NCI-H82 (cell line): Measurements from ENCODE around the gene DNAH14.
A peak's percentile ranks its signal among the peaks of the same experiment; 100 is the strongest.

Source experiments
- DNase-seq: peaks from one replicate; lab custom pipeline; 2025; lab: John Stamatoyannopoulos, UW

DNAH14 gene

DNA sequence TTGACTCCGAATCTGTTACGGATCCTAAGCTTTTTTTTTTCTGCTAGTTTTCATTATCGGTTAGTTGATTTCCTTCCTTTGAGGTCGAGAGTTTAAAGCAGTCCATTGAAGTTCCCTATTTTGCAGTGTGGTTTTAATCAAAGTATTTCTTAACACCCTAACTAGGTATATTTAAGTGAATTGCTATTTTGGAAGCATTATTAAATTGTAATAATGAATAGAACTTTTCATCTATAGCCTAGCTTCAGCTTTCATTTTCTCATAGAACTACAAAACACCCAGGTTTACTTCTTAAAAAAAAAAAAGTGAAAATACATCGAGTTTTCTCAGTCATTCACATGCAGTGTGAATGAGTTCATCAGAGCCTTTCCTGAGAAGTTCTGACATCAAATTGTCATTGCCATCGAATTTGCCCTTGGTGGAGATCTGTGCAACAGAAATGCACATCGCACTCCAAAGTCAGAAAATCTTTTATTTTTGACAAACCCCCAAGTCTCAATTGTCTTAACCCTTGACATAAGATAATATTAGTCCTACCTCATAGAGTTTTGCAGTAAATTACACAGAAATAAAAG, 499.5 kb downstream of the DNAH14 start:
- DNase-seq: peak; percentile 16

DNA sequence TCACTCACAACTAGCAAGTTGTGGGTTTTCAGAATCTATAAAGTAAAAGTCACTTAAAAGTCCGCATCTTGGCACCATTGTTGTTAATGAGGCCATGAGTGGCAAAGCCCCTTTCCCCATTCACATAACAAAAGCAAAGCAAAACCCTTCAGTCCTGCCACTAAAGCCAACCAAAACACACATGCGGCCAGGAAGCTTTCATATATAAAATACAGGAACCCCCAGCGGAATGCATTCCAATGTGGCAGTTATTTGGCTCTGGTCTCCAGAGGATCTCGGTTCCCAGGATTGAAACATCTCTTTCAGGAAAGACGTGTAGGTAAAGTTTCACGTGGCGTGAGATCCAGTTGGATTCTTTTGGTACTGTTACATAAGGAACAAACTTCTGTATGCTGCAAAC, 500.8 kb downstream of the DNAH14 start:
- no peak for DNase-seq

DNA sequence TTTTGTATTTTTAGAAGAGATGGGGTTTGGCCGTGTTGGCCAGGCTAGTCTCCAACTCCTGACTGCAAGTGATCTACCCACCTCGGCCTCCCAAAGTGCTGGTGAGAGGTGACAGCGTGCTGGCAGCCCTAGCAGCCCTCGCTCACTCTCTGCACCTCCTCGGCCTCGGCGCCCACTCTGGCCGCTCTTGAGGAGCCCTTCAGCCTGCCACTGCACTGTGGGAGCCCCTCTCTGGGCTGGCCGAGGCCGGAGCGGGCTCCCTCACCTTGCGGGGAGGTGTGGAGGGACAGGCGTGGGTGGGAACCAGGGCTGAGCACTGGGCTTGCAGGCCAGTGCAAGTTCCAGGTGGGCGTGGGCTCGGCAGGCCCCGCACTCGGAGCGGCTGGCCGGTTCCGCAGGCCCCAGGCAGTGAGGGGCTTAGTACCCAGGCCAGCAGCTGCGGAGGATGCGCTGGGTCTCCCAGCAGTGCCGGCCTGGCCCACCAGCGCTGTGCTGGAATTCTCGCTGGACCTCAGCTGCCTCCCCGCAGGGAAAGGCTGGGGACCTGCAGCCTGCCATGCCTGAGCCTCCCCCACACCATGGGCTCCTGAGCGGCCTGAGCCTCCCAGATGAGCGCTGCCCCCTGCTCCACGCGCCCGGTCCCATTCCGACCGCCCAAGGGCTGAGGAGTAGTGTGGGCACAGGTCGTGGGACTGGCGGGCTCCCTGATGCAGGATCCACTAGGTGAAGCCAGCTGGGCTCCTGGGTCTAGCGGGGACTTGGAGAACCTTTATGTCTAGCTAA, 501.8 kb downstream of the DNAH14 start:
- DNase-seq: no peak

DNA sequence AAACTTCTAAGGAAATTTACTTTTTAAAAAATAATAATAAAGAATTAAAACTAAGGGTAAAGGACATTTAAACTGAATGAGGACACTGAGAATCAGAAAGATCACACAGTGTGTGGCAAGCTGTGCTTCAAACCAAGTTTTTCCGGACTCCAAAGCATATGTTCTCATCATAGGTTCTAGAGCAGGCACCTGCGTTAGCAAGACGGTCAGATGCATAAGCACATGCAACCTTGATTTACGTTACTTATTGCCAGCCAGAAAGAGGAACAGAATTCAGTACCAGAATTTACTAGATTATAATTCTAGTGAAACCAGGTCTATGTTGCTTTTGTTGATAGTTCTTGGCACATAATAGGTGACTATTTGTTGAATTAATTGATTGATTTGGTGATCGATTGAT, 504.6 kb downstream of the DNAH14 start:
- DNase-seq: no peak

DNA sequence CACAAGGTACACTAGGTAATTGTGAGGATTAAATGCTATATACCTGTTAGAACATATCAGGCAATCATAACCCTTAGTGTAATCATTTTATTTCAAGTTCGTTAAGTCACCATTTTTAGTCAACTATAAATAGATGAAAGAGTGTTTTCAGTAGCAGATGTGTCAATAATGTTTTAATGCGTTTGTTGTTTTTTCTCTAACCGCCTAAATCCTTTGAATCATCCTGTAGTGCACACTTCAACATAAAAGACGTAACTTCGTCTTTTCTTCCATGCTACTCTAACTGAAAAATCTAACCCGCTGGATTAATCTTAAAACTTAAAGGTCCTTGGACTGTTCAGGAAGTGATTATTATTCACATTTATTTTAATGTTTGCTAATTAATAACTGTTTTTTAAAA, 505.6 kb downstream of the DNAH14 start:
- DNase-seq: no peak

DNA sequence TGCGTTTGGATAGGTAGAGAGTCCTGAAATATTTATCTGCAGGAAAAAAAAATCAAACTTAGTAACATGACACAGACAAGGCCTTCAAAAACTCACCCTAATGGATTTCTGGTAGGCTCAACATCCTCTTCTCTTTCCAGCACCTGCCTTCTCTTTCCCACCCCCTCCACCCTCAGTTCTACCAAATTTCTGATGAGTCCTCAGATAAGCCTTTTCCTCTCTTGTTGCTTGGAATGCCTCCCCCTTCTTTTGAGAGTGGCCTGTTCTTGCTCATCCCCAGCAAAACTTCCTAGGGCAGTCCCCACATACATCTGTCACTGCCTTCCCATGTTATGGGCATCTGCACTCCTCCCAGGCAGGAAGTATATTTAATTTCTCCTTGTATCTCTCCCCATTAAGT, 506.0 kb downstream of the DNAH14 start:
- DNase-seq: no peak

DNA sequence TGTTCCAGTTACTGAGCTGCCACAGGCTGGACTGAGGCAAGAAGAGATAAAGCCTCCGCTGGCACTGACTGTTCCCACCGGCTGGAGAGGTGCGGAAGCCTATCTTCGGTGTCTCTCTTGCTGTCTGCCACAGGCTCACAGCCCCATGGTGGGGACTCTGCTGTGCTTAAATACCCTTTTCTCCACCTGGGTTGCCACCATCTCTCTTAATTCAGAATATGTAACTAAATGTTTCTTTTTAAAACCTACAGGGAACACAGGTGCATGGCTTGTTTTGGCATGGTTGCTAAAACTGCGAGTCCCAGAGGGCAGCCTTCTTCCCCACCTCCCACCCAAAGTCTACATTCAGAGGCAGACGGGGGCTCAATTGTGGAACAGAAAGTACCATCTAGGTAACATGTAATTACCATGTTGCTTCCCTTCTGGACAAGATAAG, 506.5 kb downstream of the DNAH14 start:
- DNase-seq: no peak

DNA sequence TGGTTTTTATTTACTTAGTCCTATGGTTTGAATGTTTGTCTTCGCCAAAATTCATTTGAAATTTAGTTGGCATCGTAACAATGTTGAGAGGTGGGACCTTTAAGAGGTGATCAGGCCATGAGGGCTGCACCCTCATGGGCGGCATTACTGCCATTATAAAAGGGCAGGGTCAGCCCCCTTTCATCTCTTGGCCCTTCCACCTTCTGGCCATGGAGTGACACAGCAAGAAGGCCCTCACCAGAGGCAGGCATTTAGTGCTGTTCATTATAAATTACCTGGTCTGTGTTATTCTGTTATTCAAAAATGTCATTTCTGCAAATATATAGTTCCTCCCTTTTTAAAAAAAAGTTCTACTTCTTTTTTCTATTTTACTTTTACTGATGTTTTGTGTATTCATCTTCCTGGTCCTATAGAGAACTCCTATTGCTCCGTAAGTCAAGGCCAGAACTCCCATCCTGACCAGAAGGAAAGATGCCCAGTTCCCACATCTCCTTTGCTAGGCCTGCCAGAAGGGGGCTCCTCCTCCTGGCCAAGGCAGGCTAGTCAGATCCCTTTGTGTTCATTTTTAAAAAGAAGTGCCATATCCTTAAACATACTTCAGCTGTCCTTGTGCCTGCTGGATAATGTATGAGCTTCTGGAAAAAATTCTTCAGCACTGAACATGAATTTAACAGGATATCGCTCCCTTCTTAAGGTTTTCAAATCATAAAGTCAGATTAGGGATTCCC, 508.4 kb downstream of the DNAH14 start:
- DNase-seq: peak; percentile 55

DNA sequence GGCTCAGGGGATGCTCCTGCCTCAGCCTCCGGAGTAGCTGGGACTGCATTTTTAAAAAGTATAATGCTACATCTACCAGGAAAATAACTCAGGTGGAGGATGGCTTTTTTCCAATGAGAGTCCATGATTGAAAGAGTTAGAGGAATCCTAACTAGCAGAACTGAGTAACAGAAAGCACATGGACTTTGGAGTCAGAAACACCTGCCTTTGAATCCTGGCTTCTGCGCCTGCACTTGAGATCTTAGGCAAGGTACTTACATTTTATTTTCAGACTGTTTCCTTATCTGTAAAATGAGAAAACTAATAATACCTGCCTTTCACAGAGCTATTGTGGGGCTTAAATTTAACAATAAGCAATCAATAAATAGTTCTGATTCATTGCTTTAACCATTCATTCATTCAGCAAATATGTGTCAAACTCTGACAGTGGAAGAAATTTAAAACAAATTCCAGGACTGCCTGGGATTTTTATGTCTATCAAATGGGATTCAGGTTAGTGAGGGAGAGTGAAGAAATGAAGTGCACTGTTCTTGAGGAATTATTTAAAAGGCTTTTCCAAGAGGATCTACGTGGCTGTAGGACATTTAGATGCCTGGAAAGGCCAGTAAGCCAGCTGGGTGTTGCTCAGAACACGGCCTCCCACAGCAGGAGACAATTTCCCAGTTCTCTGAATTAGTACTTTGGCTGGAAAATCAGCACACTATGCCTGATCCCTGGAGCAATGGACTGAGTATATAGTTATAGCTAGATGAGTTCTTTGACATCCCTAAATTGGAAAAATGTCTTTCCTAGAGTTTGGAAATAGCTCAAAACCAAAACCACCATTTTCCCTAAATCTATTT, 511.1 kb downstream of the DNAH14 start:
- DNase-seq: no peak

DNA sequence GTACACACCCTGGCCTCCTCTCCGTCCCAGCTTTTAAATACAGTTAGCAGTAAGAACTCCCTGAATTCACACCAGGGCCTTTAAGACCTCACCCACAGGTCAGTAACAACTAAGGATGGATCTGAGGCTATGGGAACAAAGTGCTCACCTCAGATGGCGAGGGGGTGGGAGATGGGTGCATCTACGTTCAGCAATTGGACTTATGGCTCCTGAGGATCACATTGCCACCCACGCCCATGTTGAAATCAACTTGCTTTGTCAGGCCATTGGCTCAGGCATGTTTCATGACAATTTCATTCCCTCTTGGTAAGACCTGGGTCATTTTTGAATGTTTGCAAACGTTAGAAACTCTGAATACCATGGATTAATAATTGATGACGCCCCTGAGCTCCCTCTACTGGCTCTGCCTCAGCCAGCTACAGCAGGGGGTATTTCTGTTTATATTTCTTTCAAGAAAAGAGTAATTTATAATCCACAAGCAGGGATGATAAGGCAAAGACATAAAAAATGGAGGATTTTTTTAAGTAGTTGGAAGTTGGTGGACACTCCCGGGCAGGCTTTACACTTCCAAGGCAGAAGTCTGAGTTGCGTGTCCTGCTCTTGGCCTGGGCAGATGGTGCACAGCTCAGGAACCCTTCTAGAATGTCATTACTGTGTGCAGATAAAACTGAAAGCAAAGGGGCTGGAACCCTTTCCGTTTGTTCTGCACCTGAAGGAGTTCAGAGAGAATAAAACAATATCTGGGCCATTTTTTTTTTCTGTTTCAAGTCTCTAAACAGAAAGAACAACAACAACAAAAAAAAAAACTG, 512.0 kb downstream of the DNAH14 start:
- DNase-seq: no peak

DNA sequence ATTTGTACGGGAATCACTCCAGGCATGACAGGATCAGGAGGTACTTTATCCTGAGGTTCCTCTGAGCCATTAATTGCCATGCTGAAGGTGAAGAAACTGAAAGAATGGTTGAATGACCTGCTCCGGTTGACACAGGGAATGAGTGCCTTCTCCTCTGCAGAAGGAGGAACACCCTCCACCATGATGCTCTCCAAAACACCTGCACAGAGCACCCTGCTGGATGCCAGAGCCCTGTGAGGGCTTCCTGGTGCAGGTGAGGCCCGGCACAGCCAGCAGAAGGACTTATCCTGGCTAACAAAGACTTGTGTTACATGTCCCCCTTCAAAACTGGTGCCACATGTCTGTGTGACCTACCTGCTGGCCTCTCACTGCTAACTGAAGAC, 512.6 kb downstream of the DNAH14 start:
- DNase-seq: no peak

DNA sequence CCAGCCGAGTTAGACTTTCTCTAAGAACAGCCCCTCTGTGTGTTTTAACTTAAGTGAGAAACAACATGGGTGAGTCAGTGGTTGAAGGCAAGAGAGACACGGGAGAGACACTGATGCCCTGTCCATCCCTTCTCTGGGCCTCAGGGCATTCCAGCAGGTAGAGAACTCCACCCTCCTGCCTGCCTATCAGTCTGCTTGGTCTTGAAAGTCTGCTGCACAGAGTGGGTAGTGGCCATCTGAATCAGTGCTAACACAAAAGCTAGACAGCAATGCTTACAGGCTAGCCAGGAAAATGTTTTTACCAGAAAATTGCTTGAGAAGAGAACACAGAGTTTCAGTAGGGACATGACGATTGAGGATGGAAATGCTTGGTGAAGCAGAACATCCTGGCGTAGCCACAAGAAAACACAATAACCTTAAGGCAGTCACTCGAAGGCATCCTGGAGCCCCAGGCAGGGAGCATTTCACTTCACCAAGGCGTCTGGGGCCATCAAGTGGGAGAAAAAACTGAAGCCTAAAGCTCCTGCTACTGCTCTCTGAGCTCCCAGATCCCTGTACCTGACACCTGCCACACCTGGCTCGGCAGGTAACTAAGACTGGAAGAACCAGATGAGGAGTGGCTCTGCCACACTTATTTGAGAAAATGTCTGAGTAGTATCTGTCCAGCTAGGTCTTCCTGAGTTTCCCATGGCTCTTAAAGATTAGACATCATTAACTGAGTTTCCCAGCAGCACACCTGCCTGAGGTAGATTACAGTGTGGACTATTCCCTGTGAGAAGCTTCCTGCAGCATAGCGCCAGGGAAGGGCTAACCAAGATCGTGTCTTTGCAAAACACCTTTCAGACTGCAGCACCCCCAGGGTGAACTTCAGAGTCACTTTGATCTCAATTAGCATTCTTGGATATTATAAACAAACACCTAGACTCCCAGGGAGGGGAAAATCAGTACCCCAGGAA, 516.4 kb downstream of the DNAH14 start:
- no peak for DNase-seq

DNA sequence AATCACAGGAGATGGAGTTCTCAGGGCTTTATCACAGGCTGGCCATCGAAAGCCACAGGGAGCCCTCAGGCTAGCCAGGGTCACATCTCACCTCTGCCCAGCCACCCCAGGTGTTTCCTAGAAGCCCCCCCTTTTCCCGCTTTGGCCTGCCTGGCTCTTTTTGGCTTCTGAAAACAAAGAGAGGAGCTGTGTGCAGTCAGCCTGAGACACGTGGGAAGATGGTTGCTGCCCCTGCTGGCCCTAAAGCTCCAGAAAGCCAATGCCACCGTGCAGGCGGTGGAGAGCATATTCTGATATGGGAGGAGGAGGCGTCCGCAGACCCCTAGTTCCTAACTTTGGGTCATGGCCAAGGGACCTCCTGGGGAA, 517.1 kb downstream of the DNAH14 start:
- no peak for DNase-seq

DNA sequence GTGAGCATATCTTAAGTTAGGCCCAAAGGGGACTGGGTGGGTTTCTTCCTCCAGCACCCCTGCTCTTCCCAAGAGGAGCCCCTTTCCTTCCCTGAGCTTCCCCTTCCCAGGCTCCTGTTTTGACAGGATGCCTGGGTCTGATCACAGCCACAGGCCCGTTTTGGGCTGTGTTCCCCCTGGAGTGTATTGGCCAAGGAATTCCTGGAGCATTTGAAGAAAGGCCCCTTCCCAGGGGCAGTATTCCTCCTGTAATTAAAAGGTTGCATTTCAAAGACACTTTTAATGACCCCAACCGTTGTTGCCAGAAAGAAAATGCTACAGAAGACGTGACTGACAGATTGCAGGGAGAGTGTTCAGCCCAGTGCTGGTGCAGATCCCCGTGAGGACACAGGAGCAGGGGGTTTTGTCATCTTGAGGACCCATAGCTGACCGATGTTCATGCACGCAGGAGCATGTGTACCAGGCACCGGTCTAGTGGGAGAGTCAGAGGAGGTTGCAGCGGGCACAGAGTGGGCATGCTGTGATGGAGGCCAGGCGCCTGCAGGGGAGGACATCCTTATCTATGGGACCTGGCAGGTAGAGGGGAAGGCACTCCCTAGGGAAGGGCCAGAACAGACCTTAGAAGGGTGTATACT, 517.6 kb downstream of the DNAH14 start:
- DNase-seq: no peak

DNA sequence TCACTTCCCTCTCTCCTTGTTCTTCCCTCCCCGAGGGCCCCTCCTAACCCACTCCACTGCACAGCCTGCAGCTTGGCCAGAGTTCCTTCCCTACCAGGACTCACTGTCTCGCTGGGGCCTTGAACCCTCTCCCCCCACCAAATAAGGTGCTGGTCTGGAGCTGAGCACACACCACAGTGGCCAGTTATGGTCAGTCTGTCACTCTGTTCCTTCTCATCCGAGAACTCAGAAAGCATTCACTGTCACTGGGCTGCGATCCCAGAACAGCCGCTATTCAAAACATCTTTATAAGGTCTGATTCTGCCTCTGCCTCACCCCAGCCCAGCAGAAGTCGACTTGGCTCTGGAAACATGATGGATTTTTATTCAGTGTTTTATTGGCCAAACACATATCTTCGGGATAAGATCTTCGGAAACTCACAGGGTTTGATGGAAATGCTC, 518.2 kb downstream of the DNAH14 start:
- DNase-seq: no peak

DNA sequence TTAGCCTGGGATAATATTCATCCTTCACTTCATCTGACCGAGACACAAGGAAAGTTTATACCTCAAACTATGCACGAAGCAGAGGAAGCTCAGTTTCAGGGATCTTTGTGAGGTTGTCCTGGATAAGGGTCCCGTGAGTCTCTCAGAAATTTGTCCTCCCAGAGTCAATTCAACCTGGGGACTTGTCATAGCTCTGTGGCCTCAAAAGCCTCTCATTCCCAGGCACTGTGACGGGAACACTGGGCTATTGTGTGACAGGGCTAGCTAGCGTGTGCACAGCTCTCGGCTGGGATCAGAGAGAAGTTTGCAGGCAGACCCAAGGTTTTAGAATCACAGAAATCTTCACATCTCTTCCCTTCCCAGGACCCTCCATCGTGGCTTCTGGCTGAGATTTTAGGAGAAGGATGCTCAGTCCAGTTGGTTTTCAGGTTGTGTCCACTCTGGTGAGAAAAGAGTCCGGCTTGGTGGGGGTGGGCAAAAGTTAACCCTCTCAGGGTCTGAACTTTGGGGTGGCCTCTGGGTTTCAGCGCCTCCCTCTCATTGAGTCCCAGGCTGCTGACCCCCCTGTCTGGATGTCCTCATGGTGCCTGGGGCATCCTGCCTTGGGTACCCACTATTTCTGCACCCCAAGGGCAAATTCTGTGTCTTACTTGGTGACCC, 518.8 kb downstream of the DNAH14 start:
- no peak for DNase-seq
